CD14-positive monocyte (primary cell): ENCODE measurements around the gene TARP.

ENCODE experiments used
- DNase-seq, 3 donors: peaks; one replicate each; pipeline ENCODE4 v3.0.0-alpha.2; 2011 to 2022
- H2AFZ ChIP-seq: 2 replicates; pipeline ENCODE4 v1.6.0; 2012; ENCODE audit warnings: mild to moderate bottlenecking, low read depth, low read length, inconsistent platforms; ENCODE audit not compliant: insufficient read depth, poor library complexity, severe bottlenecking
- H3K27ac ChIP-seq, 2 donors: 1 replicate in 1 of 2; 2 replicates in 1 of 2; pipeline ENCODE4 v1.5.1; 2012 to 2013; ENCODE audit warnings: low read length in 2 of 2, control low read depth in 1 of 2, inconsistent platforms in 1 of 2, low read depth in 1 of 2, mild to moderate bottlenecking in 1 of 2
- H3K27me3 ChIP-seq, 2 donors: one replicate each; pipeline versions ENCODE4 v1.6.0 to v1.6.1; 2011 to 2013; ENCODE audit warnings: low read length in 2 of 2; ENCODE audit not compliant: control insufficient read depth in 2 of 2, insufficient read depth in 2 of 2
- H3K36me3 ChIP-seq, 2 donors: replicated peaks in 1 of 2; 1 replicate in 1 of 2; 2 replicates in 1 of 2; pipeline versions ENCODE4 v1.5.1 to v1.6.1; 2012 to 2013; ENCODE audit warnings: low read length in 2 of 2, control low read depth in 1 of 2, inconsistent platforms in 1 of 2, mild to moderate bottlenecking in 1 of 2; ENCODE audit not compliant: insufficient read depth in 2 of 2, control insufficient read depth in 1 of 2
- H3K4me1 ChIP-seq, 2 donors: 1 replicate in 1 of 2; 2 replicates in 1 of 2; pipeline versions ENCODE4 v1.5.1 to v1.6.1; 2012 to 2013; ENCODE audit warnings: low read length in 2 of 2, control low read depth in 1 of 2, inconsistent platforms in 1 of 2, mild to moderate bottlenecking in 1 of 2, moderate library complexity in 1 of 2; ENCODE audit not compliant: insufficient read depth in 2 of 2, control insufficient read depth in 1 of 2
- H3K4me2 ChIP-seq: replicated peaks from 2 replicates; pipeline ENCODE3; 2012; ENCODE audit warnings: low read length, moderate library complexity, mild to moderate bottlenecking; ENCODE audit not compliant: poor library complexity, severe bottlenecking; ENCODE audit errors: extremely low read depth
- H3K4me3 ChIP-seq, 3 experiments: fragments of 200-600 bp in 1 of 3; sonication (generic) in 1 of 3; replicated peaks in 1 of 3; 1 replicate in 2 of 3; 2 replicates in 1 of 3; pipeline ENCODE4 v1.5.1; 2011 to 2013; ENCODE audit warnings: low read length in 3 of 3, mild to moderate bottlenecking in 3 of 3, control low read depth in 2 of 3, low read depth in 2 of 3, inconsistent platforms in 1 of 3, moderate library complexity in 1 of 3
- H3K79me2 ChIP-seq: 2 replicates; pipeline ENCODE4 v1.6.0; 2012; ENCODE audit warnings: mild to moderate bottlenecking, control low read depth, inconsistent platforms, low read length, moderate library complexity; ENCODE audit not compliant: insufficient read depth
- H3K9ac ChIP-seq: 2 replicates; pipeline ENCODE4 v1.6.0; 2017; ENCODE audit warnings: low read length, mild to moderate bottlenecking; ENCODE audit not compliant: insufficient read depth, poor library complexity, severe bottlenecking
- H3K9me3 ChIP-seq, 2 donors: replicated peaks in 1 of 2; 1 replicate in 1 of 2; 2 replicates in 1 of 2; pipeline versions ENCODE4 v1.5.1 to v1.6.1; 2012 to 2013; ENCODE audit warnings: low read length in 2 of 2, control low read depth in 1 of 2; ENCODE audit not compliant: control insufficient read depth in 1 of 2, insufficient read depth in 1 of 2
- H4K20me1 ChIP-seq: 2 replicates; pipeline ENCODE4 v1.6.0; 2012; ENCODE audit warnings: mild to moderate bottlenecking, low read length, control low read depth, moderate library complexity; ENCODE audit not compliant: insufficient read depth
- H3K27ac Mint-ChIP-seq, 7 donors: one replicate each; pipeline ENCODE4 v1.8.0; 2020; ENCODE audit warnings: mild to moderate bottlenecking in 7 of 7, mixed read lengths in 7 of 7, moderate library complexity in 6 of 7, inconsistent platforms in 2 of 7
- H3K27me3 Mint-ChIP-seq, 3 donors: one replicate each; pipeline ENCODE4 v1.8.0; 2021 to 2022; ENCODE audit warnings: low read depth in 3 of 3, mild to moderate bottlenecking in 3 of 3, mixed read lengths in 3 of 3, moderate library complexity in 3 of 3, inconsistent platforms in 1 of 3
- H3K36me3 Mint-ChIP-seq, 2 donors: one replicate each; pipeline ENCODE4 v1.8.0; 2020; ENCODE audit warnings: mixed read lengths in 2 of 2, inconsistent platforms in 1 of 2, mild to moderate bottlenecking in 1 of 2
- H3K4me1 Mint-ChIP-seq: one replicate; pipeline ENCODE4 v1.8.0; 2020; ENCODE audit warnings: mild to moderate bottlenecking, mixed read lengths
- H3K4me3 Mint-ChIP-seq, 2 donors: one replicate each; pipeline ENCODE4 v1.8.0; 2020; ENCODE audit warnings: mild to moderate bottlenecking in 2 of 2, mixed read lengths in 2 of 2, moderate library complexity in 1 of 2
- H3K9me3 Mint-ChIP-seq, 7 donors: one replicate each; pipeline ENCODE4 v1.8.0; 2020 to 2022; ENCODE audit warnings: mixed read lengths in 7 of 7, mild to moderate bottlenecking in 6 of 7, moderate library complexity in 6 of 7, inconsistent platforms in 2 of 7
- WGBS: methylation state at CpG from one replicate; pipeline ENCODE4 v1.1.5; 2013; ENCODE audit warnings: missing lambda C conversion rate; ENCODE audit not compliant: insufficient coverage; 5-methylcytosine and 5-hydroxymethylcytosine counted together
- intact Hi-C, 2 donors: fragments of 100-400 bp; cut with micrococcal nuclease; formaldehyde crosslinking; loops; one replicate each; pipeline versions ENCODE4 v1.15.0 to v1.15.1; 2023
- TF ChIP-seq, protein P1 (sequence below): fragments of 200-600 bp; IDR thresholded peaks from one replicate; pipeline ENCODE4 v1.8.0; 2022; ENCODE audit warnings: antibody characterized with exemption, mild to moderate bottlenecking

The TARP gene

DNA sequence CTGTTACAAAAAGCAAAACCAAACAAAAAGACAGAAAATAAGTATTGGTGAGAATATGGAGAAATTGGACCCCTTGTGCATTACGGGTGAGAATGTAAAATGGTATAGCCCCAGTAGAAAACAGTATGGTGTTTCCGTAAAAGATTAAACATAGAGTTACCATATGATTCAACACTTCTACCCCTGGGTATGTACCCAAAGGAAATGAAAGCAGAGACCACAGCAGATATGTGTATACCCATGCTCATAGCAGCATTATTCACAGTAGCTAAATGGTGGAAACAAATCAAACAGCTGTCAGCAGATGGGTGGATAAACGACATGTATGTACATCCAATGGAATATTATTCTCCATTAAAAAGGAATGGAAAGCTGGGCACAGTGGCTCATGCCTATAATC lies 53.0 kb downstream of the TARP start:
- Mint-ChIP-seq H3K9me3 (no peaks in the 10 kb centered on the region), H3K27ac (no peak overlapping the region), H3K4me1 (peaks cover 25% of the 10 kb centered on the region), H3K4me3 (no peak overlapping the region), H3K36me3 (peaks cover 59 to 60% of the 10 kb centered on the region in 2 donors), H3K27me3 (no peaks in the 10 kb centered on the region)
- Histone ChIP-seq H4K20me1 (no peaks in the 10 kb centered on the region), H3K27me3 (no peaks in the 10 kb centered on the region), H3K4me2 (no peak overlapping the region), H3K9ac (no peak overlapping the region), H3K4me3 (no peak overlapping the region), H3K9me3 (no peaks in the 10 kb centered on the region), H2AFZ (no peak overlapping the region), H3K4me1 (peaks cover 15 to 26% of the 10 kb centered on the region in 2 donors), H3K36me3 (peaks cover 48 to 71% of the 10 kb centered on the region in 2 donors), H3K27ac (no peak overlapping the region), H3K79me2 (no peaks in the 10 kb centered on the region)
- TF ChIP-seq, protein P1, sequence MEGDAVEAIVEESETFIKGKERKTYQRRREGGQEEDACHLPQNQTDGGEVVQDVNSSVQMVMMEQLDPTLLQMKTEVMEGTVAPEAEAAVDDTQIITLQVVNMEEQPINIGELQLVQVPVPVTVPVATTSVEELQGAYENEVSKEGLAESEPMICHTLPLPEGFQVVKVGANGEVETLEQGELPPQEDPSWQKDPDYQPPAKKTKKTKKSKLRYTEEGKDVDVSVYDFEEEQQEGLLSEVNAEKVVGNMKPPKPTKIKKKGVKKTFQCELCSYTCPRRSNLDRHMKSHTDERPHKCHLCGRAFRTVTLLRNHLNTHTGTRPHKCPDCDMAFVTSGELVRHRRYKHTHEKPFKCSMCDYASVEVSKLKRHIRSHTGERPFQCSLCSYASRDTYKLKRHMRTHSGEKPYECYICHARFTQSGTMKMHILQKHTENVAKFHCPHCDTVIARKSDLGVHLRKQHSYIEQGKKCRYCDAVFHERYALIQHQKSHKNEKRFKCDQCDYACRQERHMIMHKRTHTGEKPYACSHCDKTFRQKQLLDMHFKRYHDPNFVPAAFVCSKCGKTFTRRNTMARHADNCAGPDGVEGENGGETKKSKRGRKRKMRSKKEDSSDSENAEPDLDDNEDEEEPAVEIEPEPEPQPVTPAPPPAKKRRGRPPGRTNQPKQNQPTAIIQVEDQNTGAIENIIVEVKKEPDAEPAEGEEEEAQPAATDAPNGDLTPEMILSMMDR = no peak
- no CpG with 5 or more reads among the region's 3 CpGs for WGBS
- no peak for DNase-seq
- intact Hi-C loops = loop anchor here in 1 of 2 donors (5.0 kb wide), 1 partner anchor 113 kb away; no protein-coding TSS in a partner anchor

GRCh38 chr7:38217672-38218071 lies 55.8 kb downstream of the TARP start:
- no CpG with 5 or more reads among the region's 2 CpGs for WGBS
- DNase-seq = no peak
- Mint-ChIP-seq H3K27ac (peak overlapping the region in 1 of 7 donors; percentile 61), H3K36me3 (peaks cover 60 to 61% of the 10 kb centered on the region in 2 donors), H3K4me1 (peaks cover 10% of the 10 kb centered on the region), H3K27me3 (no peaks in the 10 kb centered on the region), H3K4me3 (no peak overlapping the region), H3K9me3 (no peaks in the 10 kb centered on the region)
- no peak overlapping the region for H3K27ac ChIP-seq
- H3K27me3 ChIP-seq = no peaks in the 10 kb centered on the region
- H3K36me3 ChIP-seq = peaks cover 60 to 83% of the 10 kb centered on the region in 2 donors
- H3K79me2 ChIP-seq = no peaks in the 10 kb centered on the region
- no peak overlapping the region for H3K9ac ChIP-seq
- H3K9me3 ChIP-seq = no peaks in the 10 kb centered on the region
- H3K4me1 ChIP-seq = peaks cover 6 to 12% of the 10 kb centered on the region in 2 donors
- no peak overlapping the region for H3K4me2 ChIP-seq
- H3K4me3 ChIP-seq = no peak overlapping the region
- TF ChIP-seq, protein P1 = no peak
- H2AFZ ChIP-seq = no peak overlapping the region
- no peaks in the 10 kb centered on the region for H4K20me1 ChIP-seq
- intact Hi-C loops = loop anchor here (5.0 to 10.0 kb wide), 3 partner anchors 107 to 157 kb away; no protein-coding TSS in a partner anchor
